NCI-H82 treated with DMSO at 0.1 percent for 48 hours (cell line): ENCODE measurements around the gene BBIP1.
A peak's percentile ranks its signal among the peaks of the same experiment; 100 is the strongest.
"Not testable (repeated sequence)": the region's sequence is repeated elsewhere in the genome, so short reads cannot be mapped to it uniquely, and the experiment has no call there.

Source experiments
- DNase-seq: peaks from one replicate; lab custom pipeline; 2025; ENCODE audit not compliant: unreplicated experiment; lab: John Stamatoyannopoulos, UW

BBIP1 gene

DNA sequence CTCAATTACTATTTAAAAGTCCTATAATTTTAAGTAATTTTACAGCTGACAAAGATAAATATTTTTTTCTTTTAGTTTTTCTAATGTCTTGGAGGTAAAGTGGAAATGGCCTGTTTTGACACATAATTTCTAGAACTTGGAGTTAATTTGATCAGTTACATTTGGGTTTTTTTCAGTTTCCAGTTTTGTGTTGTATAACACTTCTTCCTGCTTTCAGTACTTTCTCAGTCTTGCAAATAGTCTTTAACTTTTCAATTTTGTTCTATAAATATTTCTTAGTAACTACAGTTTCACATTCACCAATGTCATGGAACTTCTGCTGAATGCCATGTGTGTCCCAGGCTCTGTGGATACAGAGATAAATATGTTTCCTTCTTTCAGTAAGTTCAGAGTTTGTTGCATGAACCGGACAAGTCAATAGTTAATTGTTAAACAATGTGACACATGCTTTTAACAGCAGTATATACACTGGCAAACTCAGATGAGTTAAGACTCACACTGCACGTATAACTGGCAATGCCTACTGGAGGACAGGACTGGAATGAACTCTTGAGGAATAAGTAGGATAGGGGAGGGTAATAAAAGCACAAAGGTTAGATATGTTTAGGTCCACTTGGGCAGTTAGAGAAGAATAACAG is 5.0 kb upstream of the BBIP1 start:
- no peak for DNase-seq

GRCh38 chr10:110919971-110920881 is 1.2 kb upstream of the BBIP1 start:
- peak; percentile 12 for DNase-seq

DNA sequence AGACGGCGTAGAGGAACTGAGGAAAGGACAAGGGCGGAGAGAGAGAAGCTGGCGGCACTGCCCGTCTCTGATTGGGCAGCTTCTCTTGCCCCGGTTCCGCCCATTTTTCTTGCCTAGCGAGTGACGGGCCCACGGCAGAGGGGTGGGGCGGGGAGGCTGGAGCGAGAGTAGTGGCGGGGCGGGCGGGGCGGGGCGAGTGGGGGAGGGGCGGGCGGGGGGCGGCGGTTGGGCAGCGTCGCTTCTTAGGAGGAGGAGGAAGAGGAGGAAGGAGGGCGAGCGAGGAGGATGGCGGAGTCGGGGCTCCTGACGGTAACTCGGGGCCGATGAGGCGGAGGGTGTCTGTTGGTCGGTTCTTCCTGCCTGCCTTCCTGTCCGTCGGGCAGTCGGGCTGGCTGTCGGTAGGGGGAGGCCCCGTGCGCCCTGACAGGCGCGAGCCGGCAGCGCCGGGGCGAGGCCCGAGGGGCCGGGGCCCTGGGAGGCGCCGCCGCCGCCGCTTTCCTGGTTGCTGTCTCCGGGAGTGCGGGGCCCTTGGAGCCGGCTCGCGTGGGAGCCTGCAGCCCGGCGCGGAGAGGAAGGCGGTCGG is 460 bp upstream of the BBIP1 start, which contains the start of gene SHOC2:
TSS of gene SHOC2 (plus strand) at position 256 of the 583 bp plus-strand sequence. CDS start 44,755 bp downstream, outside the sequence.
- no peak for DNase-seq

DNA sequence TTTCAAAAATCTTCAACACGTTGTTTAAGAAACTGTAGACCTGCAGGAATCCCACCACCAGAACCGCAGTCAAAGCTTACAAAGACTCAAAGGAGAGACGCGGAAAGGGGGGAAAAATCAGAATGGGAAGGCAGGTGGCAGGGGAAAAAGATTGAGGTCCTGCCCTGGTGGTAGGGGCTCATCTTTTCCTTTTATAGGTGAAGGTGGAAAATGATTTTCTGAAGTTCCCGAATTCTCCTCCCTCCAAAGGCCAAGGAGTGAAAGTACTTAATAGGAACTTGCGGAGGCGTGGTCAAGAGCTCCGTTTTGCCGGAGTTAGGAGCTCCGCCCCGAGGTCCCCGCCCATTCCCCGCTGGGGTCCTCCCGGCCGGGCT is 724 bp downstream of the BBIP1 start:
- peak; percentile 71 for DNase-seq

GRCh38 chr10:110916554-110917346 is 2.2 kb downstream of the BBIP1 start:
- no peak for DNase-seq

DNA sequence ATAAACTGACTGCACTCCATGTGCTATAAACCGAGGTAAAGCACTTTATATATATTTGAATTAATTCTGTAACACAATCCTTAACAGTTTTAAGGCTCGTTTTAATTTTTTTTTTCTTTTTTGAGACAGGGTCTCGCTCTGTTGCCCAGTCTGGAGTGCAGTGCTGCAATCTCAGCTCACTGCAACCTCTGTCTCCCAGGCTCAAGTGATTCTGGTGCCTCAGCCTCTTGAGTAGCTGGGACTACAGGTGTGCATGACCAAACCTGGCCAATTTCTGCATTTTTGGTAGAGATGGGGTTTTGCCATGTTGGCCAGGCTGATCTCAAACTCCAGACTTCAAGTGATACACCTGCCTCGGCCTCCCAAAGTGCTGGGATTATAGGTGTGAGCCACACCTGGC is 3.4 kb downstream of the BBIP1 start:
- not testable (repeated sequence) for DNase-seq

DNA sequence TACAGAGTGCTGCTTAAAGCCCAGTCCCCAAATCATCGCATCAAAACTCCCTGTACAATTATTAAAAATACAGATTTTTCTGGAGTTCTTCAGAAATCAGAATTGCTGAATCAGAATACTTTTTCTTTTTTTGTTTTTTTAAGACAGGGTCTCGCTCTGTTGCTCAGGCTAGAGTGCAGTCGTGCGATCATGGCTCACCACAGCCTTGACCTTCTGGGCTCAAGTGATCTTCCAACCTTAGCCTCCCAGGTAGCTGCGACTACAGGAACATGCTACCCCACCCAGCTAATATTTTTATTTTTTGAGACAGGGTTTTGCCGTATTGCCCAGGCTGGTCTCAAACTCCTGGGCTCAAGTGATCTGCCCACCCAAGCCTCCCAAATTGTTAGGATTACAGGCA is 3.9 kb downstream of the BBIP1 start:
- DNase-seq = no peak

- DNase-seq = no peak
These were observed 4.5 kb downstream of the BBIP1 start for GRCh38 chr10:110914431-110914830.

DNA sequence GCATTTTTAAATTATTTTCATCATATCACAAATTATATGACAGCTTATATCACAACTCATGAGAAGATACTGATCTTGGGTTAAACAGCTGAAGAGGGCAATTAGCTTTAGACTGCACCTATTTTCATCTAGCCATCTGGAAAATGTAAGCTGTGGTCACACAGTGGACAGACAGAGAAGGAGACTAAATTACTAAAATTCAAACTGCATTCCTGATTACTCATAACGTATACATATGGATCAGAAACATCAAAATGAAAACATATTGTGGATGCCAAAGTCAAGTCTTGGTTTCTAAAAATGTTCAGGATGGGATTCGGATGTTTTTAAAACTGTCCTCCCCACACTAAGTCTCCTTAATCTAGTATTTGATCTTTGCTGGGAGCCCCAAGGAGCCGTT is 6.6 kb downstream of the BBIP1 start:
- DNase-seq = no peak

DNA sequence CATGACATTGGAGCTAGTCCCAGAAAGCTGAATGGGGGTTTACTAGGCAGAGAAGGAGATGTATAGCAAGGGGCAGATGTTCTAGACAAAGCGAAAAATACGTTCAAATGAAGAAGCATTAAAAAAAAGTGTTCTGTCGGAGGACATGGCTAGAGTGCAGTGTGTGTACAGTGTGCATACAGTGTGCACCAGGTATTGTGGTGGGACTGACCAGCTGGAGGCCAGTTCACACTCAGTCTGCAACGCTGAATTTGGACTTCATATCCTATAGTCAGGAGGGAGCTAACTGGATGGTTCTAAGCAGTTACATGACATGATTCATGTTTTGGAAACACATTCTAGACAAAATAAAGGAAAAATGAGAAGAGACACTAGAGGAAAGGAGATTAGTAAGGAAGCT is 8.8 kb downstream of the BBIP1 start:
- DNase-seq = no peak

- DNase-seq = no peak
These were observed 15.4 kb downstream of the BBIP1 start for GRCh38 chr10:110903280-110904278.

DNA sequence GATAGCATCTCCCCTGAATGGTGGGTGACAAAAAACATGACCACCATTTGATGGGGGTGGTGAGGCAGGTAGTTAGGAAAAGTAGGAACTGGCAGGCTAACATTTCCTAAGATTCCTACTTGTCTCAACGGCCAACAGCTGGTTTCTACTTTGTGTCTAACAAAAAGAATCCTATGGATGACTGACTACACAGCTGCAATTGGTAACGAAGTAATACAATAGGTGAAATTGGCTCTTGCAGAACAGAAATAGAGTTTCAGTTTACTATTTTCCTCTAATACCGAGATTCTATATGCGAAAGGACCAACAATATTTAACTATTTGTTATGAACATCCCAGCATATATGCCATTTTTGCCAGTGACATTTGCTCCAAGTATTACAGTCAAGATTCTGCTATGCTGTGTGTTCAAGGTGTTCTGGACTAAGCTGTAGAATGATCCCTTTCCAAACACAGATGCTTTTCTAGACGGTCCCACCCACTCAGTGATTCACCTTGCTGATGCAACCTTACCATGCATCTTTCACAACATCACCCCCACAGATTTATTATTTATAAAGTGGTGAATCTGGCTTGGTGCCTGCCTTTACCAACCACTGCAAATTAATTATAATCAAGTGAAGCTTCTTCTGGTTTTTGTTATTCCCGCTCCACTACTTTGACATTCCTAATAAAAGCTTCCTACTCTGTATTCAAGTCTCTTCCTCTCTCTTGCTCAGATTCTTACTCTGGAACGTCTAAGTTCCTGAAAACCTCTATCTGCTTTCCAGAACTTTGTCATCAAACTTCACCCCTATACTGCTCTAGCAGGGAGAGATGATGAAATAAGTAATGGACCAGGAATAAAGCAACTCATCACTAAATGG is 16.8 kb downstream of the BBIP1 start:
- DNase-seq = no peak

DNA sequence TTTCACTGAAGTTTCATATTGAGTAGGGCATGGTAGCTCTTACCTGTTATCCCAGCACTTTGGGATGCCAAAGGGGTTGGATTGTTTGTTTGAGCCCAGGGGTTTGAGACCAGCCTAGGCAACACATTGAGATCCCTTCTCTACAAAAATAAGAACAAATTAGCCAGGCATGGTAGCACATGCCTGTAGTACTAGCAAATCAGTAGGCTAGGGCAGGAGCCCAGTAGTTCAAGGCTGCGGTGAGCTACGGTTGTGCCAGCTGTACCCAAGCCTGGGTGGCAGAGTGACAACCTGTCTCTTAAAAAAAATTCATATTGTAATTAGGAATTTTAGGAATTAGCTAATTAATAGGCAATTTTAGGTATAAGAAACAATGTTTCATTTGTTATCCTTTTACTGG is 18.0 kb downstream of the BBIP1 start:
- DNase-seq = no peak

- no peak for DNase-seq
These were observed 20.6 kb downstream of the BBIP1 start for GRCh38 chr10:110898391-110898790.

GRCh38 chr10:110897184-110897583 is 21.8 kb downstream of the BBIP1 start:
- no peak for DNase-seq

DNA sequence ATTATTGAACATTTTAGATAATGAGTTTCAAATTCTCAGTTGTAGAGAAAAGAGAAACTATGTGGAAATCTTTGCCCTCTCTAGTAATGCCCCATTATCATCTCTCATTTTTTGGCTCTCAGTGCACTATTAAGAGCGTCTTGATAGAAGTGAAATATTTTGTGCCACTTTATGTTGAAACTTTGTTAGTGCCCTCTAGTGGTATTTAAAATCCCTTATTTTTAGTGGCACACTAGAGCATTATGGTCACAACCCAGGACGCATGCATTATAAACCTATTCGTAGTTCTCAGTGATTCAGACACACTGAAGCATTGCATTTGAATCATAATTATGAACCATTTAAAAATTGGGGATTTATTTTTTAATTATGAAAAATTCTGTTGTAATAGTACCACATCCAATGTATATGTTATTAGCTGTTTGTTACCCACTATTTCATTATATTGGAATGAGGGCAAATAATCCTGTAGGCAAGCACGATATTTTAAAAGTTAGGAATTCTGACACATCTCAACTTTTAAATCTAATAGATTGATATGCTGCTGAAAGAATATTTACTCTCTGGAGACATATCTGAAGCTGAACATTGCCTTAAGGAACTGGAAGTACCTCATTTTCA is 25.3 kb downstream of the BBIP1 start:
- DNase-seq = peak; percentile 16

DNA sequence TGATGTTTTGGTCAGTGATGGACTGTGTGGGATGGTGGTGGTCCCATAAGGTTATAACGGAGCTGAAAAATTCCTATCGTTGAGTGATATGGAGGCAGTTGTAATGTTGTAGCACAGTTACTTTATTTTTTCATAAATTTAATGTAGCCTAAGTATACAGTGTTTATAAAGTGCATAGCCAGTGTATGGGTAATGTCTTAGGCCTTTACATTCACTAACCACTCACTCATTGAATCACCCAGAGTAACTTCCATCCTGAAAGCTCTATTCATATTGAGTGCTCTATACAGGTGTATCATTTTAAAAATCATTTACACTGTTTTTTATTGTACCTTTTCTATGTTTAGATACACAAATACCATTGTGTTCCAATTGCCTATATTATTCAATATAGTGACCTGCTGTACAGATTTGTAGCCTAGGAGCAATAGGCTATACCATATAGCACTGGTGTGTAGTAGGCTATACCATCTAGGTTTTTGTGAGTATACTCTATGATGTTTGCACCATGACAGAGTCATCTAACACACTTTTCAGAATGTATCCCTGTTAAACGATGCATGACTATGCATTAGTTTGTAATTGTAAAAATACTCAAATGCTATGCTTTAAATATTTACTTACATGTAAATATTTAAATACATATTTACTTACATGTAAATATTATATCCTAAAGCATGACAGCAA is 26.2 kb downstream of the BBIP1 start:
- DNase-seq = no peak

DNA sequence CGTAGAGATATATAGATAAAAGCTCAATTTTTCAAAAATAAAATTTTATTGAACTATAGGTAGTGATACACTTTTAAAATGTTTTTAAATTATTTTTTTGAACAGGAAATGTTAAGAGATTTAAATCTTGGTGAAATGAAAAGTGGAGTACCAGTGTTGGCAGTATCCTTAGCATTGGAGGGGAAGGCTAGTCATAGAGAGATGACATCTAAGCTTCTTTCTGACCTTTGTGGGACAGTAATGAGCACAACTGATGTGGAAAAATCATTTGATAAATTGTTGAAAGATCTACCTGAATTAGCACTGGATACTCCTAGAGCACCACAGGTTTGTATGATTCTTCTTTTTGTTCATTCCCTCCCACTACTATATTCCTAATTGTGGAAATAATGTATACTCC is 31.4 kb downstream of the BBIP1 start:
- DNase-seq = no peak
